GM13977 (cell line): ENCODE measurements around the gene NGF.

Experiments used
- DNase-seq: peaks from one replicate; pipeline ENCODE4 v3.0.0; 2012; ENCODE audit warnings: low spot score
- CTCF ChIP-seq: IDR thresholded peaks from 2 replicates; pipeline ENCODE4 v1.5.1; 2012; ENCODE audit warnings: mild to moderate bottlenecking, control low read depth; ENCODE audit not compliant: insufficient read depth; ENCODE audit errors: extremely low read depth, missing control alignments
- in situ Hi-C: fragments of 300-500 bp; cut with MboI; formaldehyde crosslinking; loops from one replicate; pipeline ENCODE4 v1.12.0; 2022; ENCODE audit warnings: low sequenced_read_pairs, low pct_unique_long_range_greater_than_20kb, mixed read lengths, inconsistent platforms; ENCODE audit not compliant: unreplicated experiment

Gene NGF

GRCh38 chr1:115246526-115246925 lies 91.5 kb downstream of the NGF start:
- no peak for TF ChIP-seq CTCF
- in situ Hi-C loops, result no loop called here
- no peak for DNase-seq

GRCh38 chr1:115245227-115245626 lies 92.8 kb downstream of the NGF start:
- in situ Hi-C loops, result no loop called here
- no peak for TF ChIP-seq CTCF
- no peak for DNase-seq

- TF ChIP-seq CTCF, result no peak
- no peak for DNase-seq
- in situ Hi-C loops, result no loop called here
Measured at GRCh38 chr1:115242543-115242942, 95.5 kb downstream of the NGF start.

- DNase-seq, result no peak
- in situ Hi-C loops, result no loop called here
- no peak for TF ChIP-seq CTCF
Measured at GRCh38 chr1:115241309-115241708, 96.7 kb downstream of the NGF start.

GRCh38 chr1:115240297-115240696 lies 97.8 kb downstream of the NGF start:
- in situ Hi-C loops, result no loop called here
- no peak for DNase-seq
- no peak for TF ChIP-seq CTCF

- DNase-seq, result no peak
- in situ Hi-C loops, result no loop called here
- TF ChIP-seq CTCF, result no peak
Measured at GRCh38 chr1:115239426-115239825, 98.6 kb downstream of the NGF start.

GRCh38 chr1:115239148-115239422 lies 99.0 kb downstream of the NGF start:
- TF ChIP-seq CTCF, result no peak
- in situ Hi-C loops, result no loop called here
- DNase-seq, result no peak
